HCT116 (cell line): ENCODE results near the gene FNBP1L. TPM values are rescaled to one million over a fixed set of nuclear protein-coding genes. Genes with fewer than 3 reads are reported as not detected.

Source experiments
- ATAC-seq: fragments of 200-7000 bp; cut with Tn5 transposase; 2 replicates; pipeline ENCODE4 v1.9.1; 2020; ENCODE audit warnings: mild to moderate bottlenecking, moderate library complexity
- BruUV-seq: library from RNA; stranded (reverse); fragments of 400-500 nt; replicated peaks from 2 replicates; lab custom pipeline; 2021; lab: Mats Ljungman, UMichigan
- CTCF ChIA-PET: fragments of 300-600 bp; sonication (Branson Sonifier 250); formaldehyde crosslinking; loops from one replicate; lab custom pipeline; 2021; ENCODE audit warnings: antibody characterized with exemption; lab: Charles Lee
- POLR2A ChIA-PET: fragments of 300-600, 350-600 bp; sonication (Branson Sonifier 250); formaldehyde crosslinking; loops from one replicate; lab custom pipeline; 2021; ENCODE audit warnings: antibody characterized with exemption; lab: Charles Lee
- RAD21 ChIA-PET, 2 experiments: fragments of 300-600 bp; sonication (Branson Sonifier 250); formaldehyde crosslinking; loops; one replicate each; lab custom pipeline; 2023; ENCODE audit warnings: low total read pairs in 2 of 2; ENCODE audit not compliant: uncharacterized antibody in 2 of 2, unreplicated experiment in 2 of 2, low non-redundant PET in 1 of 2; lab: Charles Lee
- DNase-seq: peaks from one replicate; pipeline ENCODE4 v3.0.0-alpha.2; 2010; ENCODE audit warnings: low read depth, low spot score
- H2AFZ ChIP-seq: fragments of 200-600 bp; shearing (Covaris generic), sonication (generic); 2 replicates; pipeline ENCODE4 v1.6.1; 2017; ENCODE audit warnings: low read depth, mixed run types, mixed read lengths, antibody characterized with exemption, low read length; ENCODE audit not compliant: poor library complexity, severe bottlenecking
- H3K27ac ChIP-seq: 2 replicates; pipeline ENCODE4 v1.5.1; 2012; ENCODE audit warnings: low read depth, low read length
- H3K27me3 ChIP-seq: fragments of 200-600 bp; sonication (generic); 2 replicates; pipeline ENCODE4 v1.6.1; 2016; ENCODE audit warnings: mixed run types, low read length, mixed read lengths; ENCODE audit not compliant: insufficient read depth
- H3K36me3 ChIP-seq, 2 experiments: fragments of 200-500 bp in 1 of 2; fragments of 200-600 bp in 1 of 2; sonication (Bioruptor generic) in 1 of 2; sonication (generic) in 1 of 2; 2 replicates each; pipeline versions ENCODE4 v1.5.1 to v1.6.1; 2014 to 2016; ENCODE audit warnings: low read length in 2 of 2, inconsistent platforms in 1 of 2, mixed read lengths in 1 of 2, mixed run types in 1 of 2; ENCODE audit not compliant: insufficient read depth in 2 of 2, control insufficient read depth in 1 of 2
- H3K4me1 ChIP-seq, 2 experiments: fragments of 200-600 bp in 1 of 2; sonication (generic) in 1 of 2; 2 replicates each; pipeline versions ENCODE4 v1.5.1 to v1.6.1; 2012 to 2017; ENCODE audit warnings: low read length in 2 of 2, inconsistent platforms in 1 of 2, mild to moderate bottlenecking in 1 of 2, mixed read lengths in 1 of 2, mixed run types in 1 of 2, moderate library complexity in 1 of 2; ENCODE audit not compliant: insufficient read depth in 2 of 2, control insufficient read depth in 1 of 2
- H3K4me2 ChIP-seq: fragments of 200-600 bp; sonication (generic); 2 replicates; pipeline ENCODE4 v1.6.1; 2017; ENCODE audit warnings: mixed run types, low read length, mixed read lengths
- H3K4me3 ChIP-seq, 2 experiments: fragments of 200-600 bp in 1 of 2; sonication (generic) in 1 of 2; replicated peaks in 1 of 2; 2 replicates each; pipeline ENCODE4 v1.5.1; 2011 to 2016; ENCODE audit warnings: low read length in 2 of 2, control low read depth in 1 of 2, low read depth in 1 of 2, mild to moderate bottlenecking in 1 of 2, mixed read lengths in 1 of 2, mixed run types in 1 of 2
- H3K79me2 ChIP-seq: fragments of 200-600 bp; sonication (generic); 2 replicates; pipeline ENCODE4 v1.6.1; 2017; ENCODE audit warnings: mild to moderate bottlenecking, mixed run types, low read length, moderate library complexity, mixed read lengths; ENCODE audit not compliant: insufficient read depth
- H3K9ac ChIP-seq: fragments of 200-600 bp; sonication (generic); 2 replicates; pipeline ENCODE4 v1.6.1; 2016; ENCODE audit warnings: low read length, mixed read lengths
- H3K9me2 ChIP-seq: fragments of 200-600 bp; sonication (generic), shearing (Covaris generic); 2 replicates; pipeline ENCODE4 v1.6.1; 2017; ENCODE audit warnings: mixed run types, mild to moderate bottlenecking, moderate library complexity; ENCODE audit not compliant: insufficient read depth
- H3K9me3 ChIP-seq, 2 experiments: fragments of 200-500 bp in 1 of 2; fragments of 200-600 bp in 1 of 2; sonication (Bioruptor generic) in 1 of 2; sonication (generic) in 1 of 2; 2 replicates each; pipeline ENCODE4 v1.6.1; 2014 to 2017; ENCODE audit warnings: low read length in 2 of 2, mixed read lengths in 2 of 2, inconsistent platforms in 1 of 2, low read depth in 1 of 2, mild to moderate bottlenecking in 1 of 2, mixed run types in 1 of 2, moderate library complexity in 1 of 2; ENCODE audit not compliant: control insufficient read depth in 1 of 2, insufficient read depth in 1 of 2
- H4K20me1 ChIP-seq: fragments of 200-600 bp; sonication (generic), shearing (Covaris generic); 2 replicates; pipeline ENCODE4 v1.6.1; 2017; ENCODE audit warnings: mixed run types, mild to moderate bottlenecking, moderate library complexity; ENCODE audit not compliant: insufficient read depth
- CBX3 ChIP-seq: IDR thresholded peaks from 2 replicates; pipeline ENCODE4 v1.6.1; 2012; ENCODE audit warnings: low read depth
- CEBPB ChIP-seq: IDR thresholded peaks from 2 replicates; pipeline ENCODE4 v1.6.1; 2012; ENCODE audit warnings: low read depth
- ELF1 ChIP-seq: IDR thresholded peaks from 2 replicates; pipeline ENCODE4 v1.6.1; 2012; ENCODE audit warnings: low read depth, borderline replicate concordance
- EZH2 ChIP-seq: fragments of 200-600 bp; sonication (generic); IDR thresholded peaks from 2 replicates; pipeline ENCODE4 v1.6.1; 2017; ENCODE audit warnings: antibody characterized with exemption, mixed run types
- EZH2phosphoT487 ChIP-seq: fragments of 200-600 bp; IDR thresholded peaks from 2 replicates; pipeline ENCODE4 v1.6.1; 2018; ENCODE audit warnings: antibody characterized with exemption, borderline replicate concordance
- JUND ChIP-seq: IDR thresholded peaks from 2 replicates; pipeline ENCODE4 v1.6.1; 2012
- MAX ChIP-seq: IDR thresholded peaks from 2 replicates; pipeline ENCODE4 v1.6.1; 2012
- POLR2A ChIP-seq: IDR thresholded peaks from 2 replicates; pipeline ENCODE4 v1.7.0; 2011; ENCODE audit warnings: borderline replicate concordance; ENCODE audit not compliant: insufficient read depth, insufficient read length; ENCODE audit errors: extremely low read depth
- POLR2AphosphoS5 ChIP-seq: IDR thresholded peaks from 2 replicates; pipeline ENCODE4 v1.6.1; 2011; ENCODE audit warnings: mild to moderate bottlenecking, low read depth, low read length, moderate library complexity
- RAD21 ChIP-seq: IDR thresholded peaks from 2 replicates; pipeline ENCODE4 v1.6.1; 2012; ENCODE audit warnings: low read depth, mild to moderate bottlenecking
- SIN3A ChIP-seq: IDR thresholded peaks from 2 replicates; pipeline ENCODE4 v1.6.1; 2012; ENCODE audit warnings: low read depth
- SP1 ChIP-seq: IDR thresholded peaks from 2 replicates; pipeline ENCODE4 v1.6.1; 2012; ENCODE audit warnings: low read depth
- SRF ChIP-seq: IDR thresholded peaks from 2 replicates; pipeline ENCODE4 v1.6.1; 2012; ENCODE audit warnings: low read depth
- TCF7L2 ChIP-seq: IDR thresholded peaks from 2 replicates; pipeline ENCODE4 v1.7.0; 2011; ENCODE audit warnings: borderline replicate concordance, inconsistent platforms; ENCODE audit not compliant: insufficient read depth, insufficient read length; ENCODE audit errors: extremely low read depth
- ZNF274 ChIP-seq: fragments of 200-500 bp; sonication (Bioruptor generic); IDR thresholded peaks from 2 replicates; pipeline ENCODE4 v1.6.1; 2014; ENCODE audit warnings: mild to moderate bottlenecking, low read depth, low read length, inconsistent platforms
- intact Hi-C: fragments of 100-400 bp; cut with micrococcal nuclease; formaldehyde crosslinking; loops from 2 replicates; pipeline ENCODE4 v1.10.0; 2022
- total RNA-seq: library from RNA; stranded (reverse); gene quantifications from one replicate; pipeline ENCODE4 v1.2.1, GENCODE V29; 2021; ENCODE audit not compliant: unreplicated experiment
- TF ChIP-seq, protein P1 (sequence below): IDR thresholded peaks from 2 replicates; pipeline ENCODE4 v1.6.1; 2012; ENCODE audit warnings: low read depth

Gene FNBP1L
- total RNA-seq, 1 experiment from 2014 or later: 26.1 TPM

GRCh38 chr1:93565496-93566206 lies 117.7 kb downstream of the FNBP1L start:
- TF ChIP-seq CEBPB (no peak), EZH2phosphoT487 (no peak), RAD21 (no peak), SRF (no peak), MAX (no peak), EZH2 (no peak), ZNF274 (no peak), JUND (no peak)
- TF ChIP-seq, all 23 proteins: peak for 0
- RAD21 ChIA-PET: no interaction called here
- DNase-seq: no peak
- Histone ChIP-seq H3K4me3 (no peak overlapping the region), H2AFZ (no peak overlapping the region), H3K4me1 (no peaks in the 10 kb centered on the region), H3K9ac (no peak overlapping the region), H3K4me2 (no peak overlapping the region), H3K79me2 (peaks cover 4% of the 10 kb centered on the region; the same call in 1 of the 2 replicates), H4K20me1 (peaks cover 6% of the 10 kb centered on the region; the same call in 1 of the 2 replicates), H3K27ac (no peak overlapping the region), H3K36me3 (peaks cover 7 to 70% of the 10 kb centered on the region in 2 experiments; a peak in 3 of 4 replicates), H3K9me2 (no peaks in the 10 kb centered on the region), H3K9me3 (no peaks in the 10 kb centered on the region), H3K27me3 (no peaks in the 10 kb centered on the region)
- CTCF ChIA-PET: no interaction called here
- no TSS peak for BruUV-seq
- POLR2A ChIA-PET: no interaction called here
- no peak for ATAC-seq
- intact Hi-C loops: no loop called here

GRCh38 chr1:93566227-93566626 lies 118.3 kb downstream of the FNBP1L start:
- ATAC-seq: no peak
- Histone ChIP-seq H3K36me3 (peaks cover 5 to 70% of the 10 kb centered on the region in 2 experiments; a peak in 3 of 4 replicates), H3K27me3 (no peaks in the 10 kb centered on the region), H3K4me2 (no peak overlapping the region), H4K20me1 (peaks cover 6% of the 10 kb centered on the region; the same call in 1 of the 2 replicates), H3K4me3 (no peak overlapping the region), H3K79me2 (peaks cover 4% of the 10 kb centered on the region; the same call in 1 of the 2 replicates), H3K9me2 (no peaks in the 10 kb centered on the region), H3K4me1 (no peaks in the 10 kb centered on the region), H3K9me3 (no peaks in the 10 kb centered on the region), H3K9ac (no peak overlapping the region), H3K27ac (no peak overlapping the region), H2AFZ (no peak overlapping the region)
- no TSS peak for BruUV-seq
- DNase-seq: no peak
- CTCF ChIA-PET: no interaction called here
- RAD21 ChIA-PET: no interaction called here
- TF ChIP-seq POLR2A: no peak
- no peak for TF ChIP-seq SIN3A
- TF ChIP-seq SP1: no peak
- TF ChIP-seq CEBPB: no peak
- TF ChIP-seq, protein P1, sequence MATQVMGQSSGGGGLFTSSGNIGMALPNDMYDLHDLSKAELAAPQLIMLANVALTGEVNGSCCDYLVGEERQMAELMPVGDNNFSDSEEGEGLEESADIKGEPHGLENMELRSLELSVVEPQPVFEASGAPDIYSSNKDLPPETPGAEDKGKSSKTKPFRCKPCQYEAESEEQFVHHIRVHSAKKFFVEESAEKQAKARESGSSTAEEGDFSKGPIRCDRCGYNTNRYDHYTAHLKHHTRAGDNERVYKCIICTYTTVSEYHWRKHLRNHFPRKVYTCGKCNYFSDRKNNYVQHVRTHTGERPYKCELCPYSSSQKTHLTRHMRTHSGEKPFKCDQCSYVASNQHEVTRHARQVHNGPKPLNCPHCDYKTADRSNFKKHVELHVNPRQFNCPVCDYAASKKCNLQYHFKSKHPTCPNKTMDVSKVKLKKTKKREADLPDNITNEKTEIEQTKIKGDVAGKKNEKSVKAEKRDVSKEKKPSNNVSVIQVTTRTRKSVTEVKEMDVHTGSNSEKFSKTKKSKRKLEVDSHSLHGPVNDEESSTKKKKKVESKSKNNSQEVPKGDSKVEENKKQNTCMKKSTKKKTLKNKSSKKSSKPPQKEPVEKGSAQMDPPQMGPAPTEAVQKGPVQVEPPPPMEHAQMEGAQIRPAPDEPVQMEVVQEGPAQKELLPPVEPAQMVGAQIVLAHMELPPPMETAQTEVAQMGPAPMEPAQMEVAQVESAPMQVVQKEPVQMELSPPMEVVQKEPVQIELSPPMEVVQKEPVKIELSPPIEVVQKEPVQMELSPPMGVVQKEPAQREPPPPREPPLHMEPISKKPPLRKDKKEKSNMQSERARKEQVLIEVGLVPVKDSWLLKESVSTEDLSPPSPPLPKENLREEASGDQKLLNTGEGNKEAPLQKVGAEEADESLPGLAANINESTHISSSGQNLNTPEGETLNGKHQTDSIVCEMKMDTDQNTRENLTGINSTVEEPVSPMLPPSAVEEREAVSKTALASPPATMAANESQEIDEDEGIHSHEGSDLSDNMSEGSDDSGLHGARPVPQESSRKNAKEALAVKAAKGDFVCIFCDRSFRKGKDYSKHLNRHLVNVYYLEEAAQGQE: no peak
- TF ChIP-seq TCF7L2: no peak
- no peak for TF ChIP-seq POLR2AphosphoS5
- no peak for TF ChIP-seq MAX
- TF ChIP-seq ZNF274: no peak
- no peak for TF ChIP-seq CBX3
- no peak for TF ChIP-seq ELF1
- no peak for TF ChIP-seq EZH2phosphoT487
- intact Hi-C loops: no loop called here
- POLR2A ChIA-PET: no interaction called here
